ENCODE measurements around the gene LEMD3.
A peak's percentile ranks its signal among the peaks of the same experiment; 100 is the strongest.

DNA sequence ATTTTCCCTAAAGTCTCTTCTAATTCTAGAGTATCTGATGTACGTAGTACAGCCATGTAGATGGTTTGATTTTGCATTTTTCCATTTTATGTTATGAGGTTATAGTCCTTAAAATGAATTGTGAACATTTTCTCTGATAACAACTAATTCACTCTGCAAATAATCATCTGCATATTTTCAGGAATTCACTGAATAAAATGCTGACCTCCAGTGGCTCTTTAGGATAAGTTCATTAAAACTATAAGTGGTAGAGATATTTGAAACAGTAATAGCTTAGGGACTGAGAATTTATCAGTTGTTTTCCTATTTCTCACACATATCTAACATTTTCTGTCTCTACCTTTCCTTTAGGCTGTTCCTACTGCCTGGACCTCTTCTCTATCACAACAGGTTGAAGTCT lies 113.5 kb downstream of the LEMD3 start:
- TF ChIP-seq, protein P1, sequence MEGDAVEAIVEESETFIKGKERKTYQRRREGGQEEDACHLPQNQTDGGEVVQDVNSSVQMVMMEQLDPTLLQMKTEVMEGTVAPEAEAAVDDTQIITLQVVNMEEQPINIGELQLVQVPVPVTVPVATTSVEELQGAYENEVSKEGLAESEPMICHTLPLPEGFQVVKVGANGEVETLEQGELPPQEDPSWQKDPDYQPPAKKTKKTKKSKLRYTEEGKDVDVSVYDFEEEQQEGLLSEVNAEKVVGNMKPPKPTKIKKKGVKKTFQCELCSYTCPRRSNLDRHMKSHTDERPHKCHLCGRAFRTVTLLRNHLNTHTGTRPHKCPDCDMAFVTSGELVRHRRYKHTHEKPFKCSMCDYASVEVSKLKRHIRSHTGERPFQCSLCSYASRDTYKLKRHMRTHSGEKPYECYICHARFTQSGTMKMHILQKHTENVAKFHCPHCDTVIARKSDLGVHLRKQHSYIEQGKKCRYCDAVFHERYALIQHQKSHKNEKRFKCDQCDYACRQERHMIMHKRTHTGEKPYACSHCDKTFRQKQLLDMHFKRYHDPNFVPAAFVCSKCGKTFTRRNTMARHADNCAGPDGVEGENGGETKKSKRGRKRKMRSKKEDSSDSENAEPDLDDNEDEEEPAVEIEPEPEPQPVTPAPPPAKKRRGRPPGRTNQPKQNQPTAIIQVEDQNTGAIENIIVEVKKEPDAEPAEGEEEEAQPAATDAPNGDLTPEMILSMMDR (conservative IDR thresholded peaks at IDR 0.05; ENCODE audit: low read length) = peak; percentile 57
- no peak for TF ChIP-seq EZH2phosphoT487 (IDR thresholded peaks at IDR 0.05; ENCODE audit: borderline replicate concordance)
